ENCODE measurements around the gene SMAD6.

GRCh38 chr15:66761726-66762595, 59.9 kb downstream of the SMAD6 start:
- no peak for TF ChIP-seq CTCF (IDR thresholded peaks at IDR 0.05; ENCODE audit: insufficient read depth, low read depth, low read length)
- TF ChIP-seq EZH2 (IDR thresholded peaks at IDR 0.05; ENCODE audit: insufficient read depth, low read length), result no peak

All from astrocyte (in vitro differentiated cells and primary cell).